HG03520 (cell line): ENCODE results near the gene CLEC20A.
A peak's percentile ranks its signal among the peaks of the same experiment; 100 is the strongest.
"Not testable (repeated sequence)": the region's sequence is repeated elsewhere in the genome, so short reads cannot be mapped to it uniquely, and the experiment has no call there.

Experiments
- ATAC-seq: cut with Tn5 transposase; IDR thresholded peaks from one replicate; pipeline ENCODE4 v1.9.1; 2021; ENCODE audit warnings: mild to moderate bottlenecking, moderate library complexity; ENCODE audit not compliant: unreplicated experiment

CLEC20A gene

DNA sequence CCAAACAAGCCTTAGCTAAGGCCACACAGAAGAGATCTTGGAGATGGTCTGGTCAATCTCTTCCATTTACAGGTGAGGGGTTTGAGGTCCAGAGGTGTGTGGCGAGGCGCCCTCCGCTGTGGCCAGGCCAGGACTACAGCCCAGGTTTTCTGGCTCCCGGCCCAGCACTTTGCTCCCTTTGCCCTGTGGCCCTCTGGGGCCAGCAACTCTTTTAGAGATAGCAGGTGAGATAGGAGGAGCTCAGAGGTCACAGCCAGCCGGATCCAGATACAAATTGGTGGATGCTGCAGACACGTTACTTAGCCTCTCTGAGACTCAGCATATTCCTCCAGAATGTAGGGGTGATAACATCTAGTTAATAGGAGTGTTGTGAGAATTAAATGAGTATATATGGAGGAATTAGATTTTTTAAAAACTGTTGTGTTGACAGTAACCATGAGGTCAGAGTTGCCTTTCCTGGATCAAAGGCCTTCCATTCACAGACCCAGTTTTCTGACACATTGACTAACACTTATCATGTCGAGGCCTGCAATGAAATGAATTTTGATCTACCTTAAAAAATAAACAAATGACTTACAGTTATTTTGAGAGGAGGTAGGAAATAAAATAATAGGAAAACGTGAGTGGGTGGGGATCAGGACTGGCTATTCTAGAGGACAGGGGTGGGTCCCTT is 32.7 kb upstream of the CLEC20A start:
- ATAC-seq: no peak

DNA sequence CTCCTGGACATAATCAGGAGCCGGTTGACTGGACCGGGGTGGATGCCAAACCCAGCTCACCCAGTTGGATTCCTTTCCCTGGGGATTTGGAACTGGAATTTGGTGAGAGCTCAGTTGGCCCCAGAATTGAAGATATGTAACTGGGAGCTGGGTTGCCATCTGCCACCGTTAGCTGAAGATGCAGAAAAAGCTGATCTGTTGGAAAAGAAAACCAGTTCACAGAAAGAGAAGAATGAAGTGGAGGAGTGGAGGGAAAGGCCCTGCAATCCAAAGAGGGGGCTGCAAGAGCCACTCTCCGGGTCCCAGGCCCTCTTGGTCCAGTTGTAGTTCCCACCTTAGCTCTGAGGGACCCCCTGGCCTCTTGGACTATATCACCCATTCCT is 32.2 kb upstream of the CLEC20A start:
- no peak for ATAC-seq

DNA sequence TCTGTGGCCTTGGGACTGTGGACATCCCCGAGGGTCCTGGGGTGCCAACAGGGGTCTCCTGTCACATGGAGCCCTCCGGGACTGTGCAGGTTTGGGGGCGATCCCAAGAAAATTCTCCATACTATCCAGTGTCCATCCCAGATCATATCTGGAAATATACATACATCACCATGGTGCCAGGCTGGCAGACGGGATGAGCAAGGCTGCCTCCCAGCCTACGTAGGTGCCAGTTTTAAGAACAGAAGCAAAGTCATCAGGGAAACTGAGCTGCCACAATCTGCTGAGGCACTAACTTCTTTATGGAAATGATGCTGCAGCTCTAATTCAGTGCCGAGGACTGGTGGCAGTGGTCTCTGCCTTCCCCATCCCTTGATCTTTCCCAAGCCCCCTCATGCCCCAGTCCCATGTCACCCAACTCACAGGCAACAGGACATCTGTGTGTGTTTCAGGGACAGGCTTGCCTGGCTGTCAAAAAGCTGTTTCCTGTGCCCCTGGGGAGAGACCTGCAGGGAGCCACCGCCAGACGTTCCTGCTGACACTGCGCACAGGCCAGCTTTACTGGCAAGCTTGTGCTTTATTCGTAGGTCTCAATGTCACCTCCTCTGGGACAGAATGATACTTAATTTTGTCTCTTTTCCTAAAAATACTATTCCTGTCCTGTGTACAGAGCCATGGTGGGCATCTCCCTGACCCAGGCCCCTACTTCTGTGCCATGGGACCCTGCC is 31.6 kb upstream of the CLEC20A start:
- no peak for ATAC-seq

DNA sequence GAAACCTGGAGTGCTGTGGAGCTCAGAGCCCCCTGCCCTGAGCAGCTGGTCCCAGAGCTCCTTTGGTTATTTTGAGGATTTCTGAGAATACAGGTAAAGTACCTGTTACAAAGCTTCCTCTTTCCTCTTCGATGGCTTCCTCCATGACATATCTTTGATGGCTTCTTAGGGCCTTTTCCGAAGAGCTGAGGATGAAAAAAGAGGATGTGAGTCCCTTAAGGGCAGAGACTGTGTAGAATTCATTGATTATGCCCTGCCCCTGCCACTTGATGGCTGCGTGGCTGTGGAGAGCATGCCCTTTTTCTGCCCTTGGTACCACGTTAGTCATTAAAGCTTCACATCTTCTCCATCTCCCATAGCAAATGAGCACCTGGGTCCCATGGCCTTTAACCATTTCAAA is 30.4 kb upstream of the CLEC20A start:
- no peak for ATAC-seq

DNA sequence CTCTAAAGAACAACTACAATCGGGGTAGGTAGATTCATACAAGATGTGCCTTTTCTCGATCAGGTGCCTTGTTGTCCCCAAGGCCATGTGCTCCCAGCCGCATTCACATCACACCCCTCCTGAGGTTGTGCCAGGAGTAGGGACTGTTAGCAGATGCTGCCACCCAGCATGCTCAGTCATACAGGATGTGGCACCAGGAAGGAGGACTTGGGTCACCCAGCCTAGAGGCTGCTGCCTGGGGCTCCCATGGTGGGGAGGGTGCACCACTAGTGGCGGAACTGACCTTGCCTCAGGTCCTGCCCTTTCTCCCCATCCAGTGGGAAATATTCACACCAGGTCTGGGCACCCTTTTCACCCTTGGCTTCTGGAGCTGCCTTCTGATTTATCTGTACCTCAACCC is 24.5 kb upstream of the CLEC20A start:
- no peak for ATAC-seq

DNA sequence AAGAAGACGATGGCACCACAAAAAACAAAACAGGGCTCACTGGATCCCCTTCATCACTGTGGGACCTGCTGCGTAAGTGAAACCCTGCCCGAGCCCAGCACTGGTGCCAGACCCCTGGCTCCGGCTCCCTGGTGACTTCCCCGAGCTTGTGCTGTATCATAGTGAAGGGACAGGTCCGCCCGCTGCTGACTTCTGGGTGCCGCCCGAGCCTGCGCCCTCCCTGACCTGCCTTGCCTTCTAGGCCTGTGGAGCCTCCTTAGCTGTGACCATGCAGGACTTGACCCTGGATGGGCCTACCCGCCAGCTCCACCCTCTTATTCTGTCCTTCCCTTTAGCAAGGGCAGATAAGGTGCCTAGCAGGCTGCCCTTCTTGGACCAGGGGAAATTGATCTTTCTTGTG is 24.0 kb upstream of the CLEC20A start:
- no peak for ATAC-seq

DNA sequence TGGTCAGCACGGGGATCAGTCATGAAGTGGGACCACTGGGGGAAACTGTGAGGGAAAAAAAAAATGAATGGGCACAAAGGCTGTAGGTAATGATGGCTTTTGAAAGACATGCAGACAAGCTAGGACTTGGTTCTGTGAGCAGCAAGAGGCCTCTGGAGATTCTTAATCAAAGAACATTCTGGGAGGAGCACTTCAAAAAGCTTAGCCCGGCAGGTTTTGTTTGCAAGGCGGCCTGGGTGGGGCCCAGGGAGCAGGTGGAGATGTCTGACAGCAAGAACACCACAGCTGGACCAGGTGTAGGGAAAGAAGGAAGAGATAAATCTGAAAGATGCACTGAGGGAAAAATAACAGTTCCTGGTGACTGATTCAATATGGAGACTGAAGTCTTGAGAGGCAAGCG is 22.1 kb upstream of the CLEC20A start:
- ATAC-seq: no peak

DNA sequence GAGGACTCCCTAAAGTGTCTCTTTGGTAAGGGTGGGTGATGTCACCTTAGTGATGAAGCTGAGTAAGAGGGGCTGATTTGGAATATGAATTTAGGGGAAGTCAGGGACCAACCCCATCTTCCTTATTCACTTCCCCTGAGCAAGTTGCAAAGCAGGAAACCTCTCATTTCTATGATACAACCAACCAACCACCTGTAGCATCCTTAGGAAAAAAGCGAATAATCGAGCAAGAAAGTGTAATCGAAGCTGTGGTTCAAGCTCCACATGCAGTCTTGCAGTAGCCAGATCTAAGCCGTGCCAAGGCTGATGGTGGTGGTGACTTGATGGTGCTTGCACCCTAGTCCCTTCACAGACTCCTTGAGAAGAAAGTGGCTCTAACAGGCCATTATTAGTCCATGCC is 19.3 kb upstream of the CLEC20A start:
- no peak for ATAC-seq

DNA sequence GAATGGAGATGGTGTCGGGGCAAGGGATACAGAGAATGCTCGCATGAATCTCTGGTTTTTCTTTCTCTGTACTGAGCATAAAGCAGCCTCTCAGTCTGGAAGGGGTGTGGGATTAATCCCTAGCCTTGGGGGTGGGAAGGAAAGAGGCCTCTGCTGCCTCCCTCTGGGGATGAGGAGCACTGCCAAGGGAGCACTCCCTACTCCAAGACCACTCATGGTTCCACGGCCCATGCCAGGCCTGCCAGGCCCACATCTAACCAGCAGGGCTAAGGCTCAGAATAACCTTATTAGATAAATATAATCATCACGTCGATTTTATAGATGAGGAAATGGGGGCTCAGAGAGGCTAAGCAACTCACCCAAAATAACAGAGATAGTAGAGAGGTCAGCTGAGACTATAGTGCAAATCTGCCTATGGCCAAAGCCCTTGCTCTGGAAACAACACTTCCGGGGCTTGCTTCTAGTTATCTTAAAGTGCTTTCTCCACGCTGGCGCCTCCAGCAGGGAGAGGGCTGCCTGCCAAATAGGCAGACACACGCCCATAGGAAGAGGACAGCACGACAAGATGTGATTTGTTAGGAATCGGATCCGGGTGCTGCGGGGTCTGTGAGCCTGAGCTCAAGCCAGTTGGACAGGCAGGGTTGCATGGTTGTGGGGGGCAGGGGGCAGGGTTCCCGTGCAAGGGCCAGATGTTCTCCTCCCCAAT is 16.7 kb upstream of the CLEC20A start:
- no peak for ATAC-seq

DNA sequence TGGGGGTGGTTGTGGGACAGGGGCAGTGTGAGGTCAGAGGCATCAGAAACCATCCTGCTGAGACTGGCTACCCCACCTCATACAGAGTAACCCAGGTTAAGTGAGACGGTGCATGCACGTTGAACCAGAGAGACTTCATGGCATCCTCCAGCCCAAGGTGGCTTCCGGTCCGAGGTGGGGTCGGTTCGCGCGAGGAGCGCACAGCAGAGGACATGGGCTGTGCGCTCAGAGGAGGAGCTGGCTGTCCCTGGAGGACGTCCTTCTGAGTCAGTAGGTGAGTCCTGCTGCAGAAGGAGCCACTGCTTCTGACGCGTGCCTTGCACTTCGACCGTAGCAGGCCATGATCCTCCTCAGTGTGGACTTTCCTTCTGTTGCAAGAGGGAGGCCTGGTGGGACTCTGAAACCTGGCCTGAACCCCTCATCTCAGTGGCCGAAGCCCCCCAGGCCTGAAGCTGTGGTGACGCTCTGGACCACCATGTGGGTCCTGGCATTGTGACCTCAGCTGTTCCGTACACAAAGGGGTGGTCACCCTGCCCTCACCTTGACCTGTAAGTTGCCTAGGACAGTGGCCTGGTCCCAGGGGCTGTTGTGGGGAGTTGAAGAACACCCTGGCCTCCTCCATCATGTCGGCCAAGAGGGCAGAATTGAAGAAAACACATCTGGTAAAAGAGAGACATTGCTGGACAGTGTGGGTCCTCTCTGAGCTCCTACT is 16.0 kb upstream of the CLEC20A start, which contains the start of gene TEX35:
Gene TEX35 (plus strand): TSS at position 544 of the 712 bp plus-strand sequence. CDS start 80 bp downstream, at position 624.
- ATAC-seq: no peak

DNA sequence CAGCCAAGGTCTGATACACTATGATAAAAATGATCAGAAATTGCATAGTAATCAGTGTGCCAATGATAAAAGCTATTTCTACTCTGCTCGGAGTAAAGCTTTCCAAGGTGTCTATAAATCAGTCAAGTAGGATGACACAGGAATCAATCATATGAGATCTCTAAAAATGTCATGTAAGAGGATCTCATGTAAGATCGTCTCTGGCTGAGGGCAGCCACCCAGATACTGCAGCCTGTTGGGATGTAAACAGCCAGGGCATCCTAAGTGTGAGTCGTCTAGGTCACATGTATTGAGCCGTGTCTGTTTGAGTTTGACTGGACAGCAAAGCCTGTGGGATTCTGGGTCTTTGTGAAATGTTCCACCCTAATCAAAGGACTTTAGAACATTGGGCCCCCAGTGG is 13.4 kb upstream of the CLEC20A start:
- ATAC-seq: no peak

DNA sequence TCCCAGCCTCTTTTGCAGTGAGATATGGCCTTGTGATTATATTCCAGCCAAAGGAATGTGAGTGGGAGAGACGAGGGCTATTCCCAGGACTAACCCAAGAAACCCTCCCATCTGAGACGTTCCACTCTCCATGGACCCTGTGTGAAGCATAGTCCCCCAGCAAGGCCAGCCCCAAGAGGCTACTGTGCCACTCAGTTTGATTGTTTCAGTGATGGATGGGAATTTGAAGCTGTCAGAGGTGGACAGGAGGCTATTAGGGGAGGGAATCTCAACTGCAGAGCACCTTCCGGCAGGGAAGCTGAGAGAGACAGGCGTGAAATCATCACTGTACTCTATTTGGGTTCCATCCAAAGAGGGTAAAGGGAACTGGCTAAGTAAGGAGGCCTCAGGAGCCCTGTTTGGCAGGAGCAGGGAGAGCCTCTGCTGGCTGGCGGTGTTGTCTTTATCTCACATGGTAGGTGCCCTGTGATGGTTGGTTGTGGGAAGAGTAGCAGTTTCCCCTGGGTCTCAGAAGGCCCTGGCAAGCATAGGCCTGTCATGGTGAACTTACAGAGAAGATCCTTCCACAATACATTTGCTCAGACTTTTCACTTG is 12.7 kb upstream of the CLEC20A start:
- ATAC-seq: no peak

DNA sequence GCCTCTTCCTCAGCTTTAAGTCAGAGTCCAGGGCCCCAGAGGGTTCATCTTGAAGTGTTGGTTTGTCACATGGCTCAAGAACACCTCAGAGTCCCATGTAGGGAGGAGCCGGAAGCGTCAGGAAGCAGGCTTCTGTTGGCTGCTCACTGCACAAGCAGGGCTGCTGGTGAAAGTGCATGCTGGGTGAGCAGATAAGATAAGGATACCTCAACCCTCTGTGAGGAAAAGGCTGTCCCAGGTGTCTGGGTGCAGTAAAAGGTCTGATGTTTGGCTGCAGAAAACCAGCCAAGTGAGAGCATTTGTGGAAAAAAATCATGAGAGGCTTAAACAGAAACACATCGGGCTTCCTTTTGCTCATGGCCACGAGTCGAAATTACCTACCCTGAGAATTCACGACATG is 9.9 kb upstream of the CLEC20A start:
- no peak for ATAC-seq

DNA sequence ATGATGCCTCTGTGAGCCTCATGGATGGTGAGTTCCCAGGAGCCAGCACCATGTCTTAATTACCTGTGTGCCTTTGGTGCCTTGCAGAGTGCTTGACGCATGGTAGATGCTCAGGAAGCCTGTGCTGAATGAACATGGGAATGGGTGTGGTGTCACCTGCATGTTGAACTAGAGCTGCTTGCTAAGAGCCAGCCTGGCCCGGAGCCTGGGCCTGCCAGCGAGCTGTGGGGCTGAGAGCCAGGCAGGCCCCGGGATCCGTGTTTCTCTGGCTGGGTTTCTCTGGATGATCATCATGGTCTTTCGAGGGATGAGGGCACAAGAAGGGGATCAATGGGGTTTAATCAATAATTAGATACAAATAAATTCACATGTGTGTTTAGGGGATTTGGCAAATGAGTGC is 9.4 kb upstream of the CLEC20A start:
- ATAC-seq: no peak

DNA sequence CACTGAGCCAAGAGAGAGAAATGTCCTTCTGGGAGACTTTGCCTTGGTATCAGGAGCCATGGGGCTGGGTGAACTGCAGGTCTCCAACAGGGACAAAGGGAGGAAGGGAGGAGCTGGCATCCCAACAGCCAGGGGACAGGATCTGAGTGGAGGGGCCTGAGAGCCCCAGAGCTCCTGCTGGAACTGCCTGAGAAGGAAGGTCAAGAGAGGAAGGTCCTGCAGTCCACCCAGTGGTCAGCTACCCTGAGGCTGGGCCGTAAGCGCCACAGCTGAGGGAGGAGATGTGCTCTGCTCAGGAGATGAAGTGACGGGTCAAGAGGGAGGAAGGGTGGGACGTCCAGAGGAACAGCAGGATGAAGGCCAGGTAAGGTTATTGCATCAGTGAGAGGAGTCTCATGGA is 7.5 kb upstream of the CLEC20A start:
- no peak for ATAC-seq

DNA sequence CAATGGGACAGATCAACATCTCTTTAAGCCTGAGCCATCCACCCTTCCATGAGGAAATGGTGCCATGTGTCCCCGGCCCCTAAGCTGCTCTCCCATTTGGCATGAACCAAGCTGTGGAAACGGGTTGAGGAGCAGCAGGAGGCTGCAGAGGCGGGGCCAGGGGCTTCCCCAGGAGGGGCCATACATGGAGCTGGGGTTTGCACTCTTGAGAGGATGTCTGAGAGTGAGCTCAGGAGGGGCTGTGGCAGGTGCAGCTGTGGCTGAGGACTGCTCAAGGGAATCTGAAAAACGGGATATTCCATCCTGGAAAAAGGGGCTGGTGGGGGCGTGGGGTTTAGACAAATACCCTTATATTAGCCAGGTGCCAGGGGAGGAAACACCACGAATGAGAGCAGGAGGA is 7.1 kb upstream of the CLEC20A start:
- no peak for ATAC-seq

DNA sequence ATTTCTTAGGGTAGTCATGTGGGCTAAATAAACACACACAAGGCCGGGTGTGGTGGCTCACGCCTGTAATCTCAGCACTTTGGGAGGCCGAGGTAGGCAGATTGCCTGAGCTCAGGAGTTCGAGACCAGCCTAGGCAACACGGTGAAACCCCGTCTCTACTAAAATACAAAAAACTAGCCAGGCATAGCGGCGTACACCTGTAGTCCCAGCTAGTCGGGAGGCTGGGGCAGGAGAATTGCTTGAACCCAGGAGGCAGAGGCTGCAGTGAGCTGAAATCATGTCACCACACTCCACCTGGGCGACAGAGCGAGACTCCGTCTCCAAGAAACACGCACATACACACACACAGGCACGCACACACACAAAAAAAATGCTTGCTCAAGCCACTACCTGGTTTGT is 6.6 kb upstream of the CLEC20A start:
- not testable (repeated sequence) for ATAC-seq

DNA sequence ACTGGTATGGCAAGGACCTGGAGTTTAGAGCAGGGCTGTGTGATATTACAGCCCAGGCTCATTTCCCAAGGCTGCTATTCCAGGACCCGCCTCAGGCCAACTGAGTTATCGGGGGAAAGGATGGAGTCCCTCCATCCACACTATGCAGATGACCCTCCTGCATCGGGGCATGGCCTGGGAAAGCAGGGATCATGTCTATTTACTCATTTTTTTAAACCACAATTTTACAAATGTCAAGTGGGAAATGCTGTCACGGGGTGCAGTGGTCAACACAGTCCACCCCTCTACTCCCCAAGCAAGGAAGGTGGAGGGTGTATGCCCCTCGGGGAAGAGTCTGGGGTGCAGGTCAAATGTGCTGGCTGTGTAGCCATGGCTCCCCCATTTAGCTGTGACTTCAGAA is 6.1 kb upstream of the CLEC20A start:
- no peak for ATAC-seq

DNA sequence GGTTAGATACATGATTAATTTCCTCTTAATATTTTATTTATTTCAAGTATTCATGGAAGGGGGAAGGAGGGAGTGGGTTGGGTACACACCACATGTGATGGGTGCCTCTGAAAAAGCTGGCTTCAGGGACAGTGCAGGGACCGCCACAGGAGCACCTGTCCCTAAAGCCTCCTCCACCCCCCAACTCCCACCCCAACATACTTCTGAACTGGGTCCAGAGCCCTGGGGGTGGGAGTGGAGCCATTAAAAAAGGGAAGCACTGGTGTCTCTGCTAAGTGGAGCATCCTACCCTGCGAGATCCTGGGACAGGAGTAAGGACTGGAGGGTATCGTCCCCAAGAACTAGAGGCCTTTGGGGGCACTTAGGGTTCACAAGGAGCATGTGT is 5.6 kb upstream of the CLEC20A start:
- ATAC-seq: no peak

DNA sequence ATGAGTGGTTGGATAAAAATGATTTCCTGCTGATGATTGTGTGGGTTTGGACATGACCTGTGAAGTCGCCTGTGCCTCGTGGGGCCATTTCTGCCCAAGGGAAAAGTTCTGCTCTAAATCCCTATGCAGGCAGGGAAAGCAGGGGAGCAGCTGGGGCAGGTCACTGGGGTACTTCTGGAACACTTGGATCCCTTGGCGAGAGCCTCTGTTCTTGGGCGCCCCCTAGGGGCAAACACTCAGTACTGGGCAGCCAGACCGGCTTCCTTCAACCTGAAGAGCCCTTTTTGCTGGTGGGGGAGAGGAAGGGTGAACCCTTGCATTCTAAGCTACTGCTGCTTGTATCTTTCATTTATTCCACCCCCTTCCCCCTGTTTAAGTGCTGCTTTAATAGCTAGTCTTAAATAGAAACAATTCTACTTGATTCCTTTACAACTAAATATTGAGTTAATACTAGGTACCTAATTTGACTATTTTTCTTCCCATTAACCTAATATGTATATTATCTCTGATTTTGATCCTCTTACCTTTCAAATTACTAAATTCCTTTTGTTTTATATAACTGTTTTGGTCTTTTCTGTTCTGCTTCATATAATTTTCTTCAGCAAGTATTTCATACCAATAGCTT is 5.1 kb upstream of the CLEC20A start:
- ATAC-seq: peak; percentile 75
